SU-DHL-6 (cell line): ENCODE measurements around the gene ORAI3.

Source experiments
- H2AFZ ChIP-seq: fragments of 200-600 bp; sonication (generic); 2 replicates; pipeline ENCODE4 v1.6.1; 2014; ENCODE audit warnings: low read depth, mild to moderate bottlenecking, moderate library complexity, mixed read lengths, antibody characterized with exemption, low read length; ENCODE audit not compliant: severe bottlenecking
- H3F3A ChIP-seq: fragments of 200-600 bp; shearing (Covaris generic); 2 replicates; pipeline ENCODE4 v1.6.0; 2016; ENCODE audit warnings: antibody characterized with exemption, mild to moderate bottlenecking; ENCODE audit not compliant: insufficient read depth
- H3K27ac ChIP-seq: fragments of 200-600 bp; sonication (generic); 2 replicates; pipeline ENCODE4 v1.5.1; 2016; ENCODE audit warnings: low read depth, mild to moderate bottlenecking, low read length, moderate library complexity, mixed read lengths
- H3K27me3 ChIP-seq: fragments of 200-600 bp; sonication (generic), shearing (Covaris generic); 2 replicates; pipeline ENCODE4 v1.6.0; 2014; ENCODE audit warnings: mild to moderate bottlenecking, low read length
- H3K36me3 ChIP-seq: fragments of 200-600 bp; sonication (generic); 2 replicates; pipeline ENCODE4 v1.6.1; 2014; ENCODE audit warnings: mild to moderate bottlenecking, low read length, mixed read lengths
- H3K4me2 ChIP-seq: fragments of 300-600, 200-600 bp; shearing (Covaris generic), sonication (generic); 2 replicates; pipeline ENCODE4 v1.6.0; 2014; ENCODE audit warnings: low read length, low read depth, mild to moderate bottlenecking; ENCODE audit not compliant: poor library complexity, severe bottlenecking
- H3K4me3 ChIP-seq: fragments of 200-600 bp; sonication (generic); 2 replicates; pipeline ENCODE4 v1.5.1; 2014; ENCODE audit warnings: antibody characterized with exemption, low read length, mild to moderate bottlenecking, mixed read lengths; ENCODE audit not compliant: insufficient read depth, poor library complexity, severe bottlenecking
- H3K79me2 ChIP-seq: fragments of 200-600 bp; sonication (generic); 2 replicates; pipeline ENCODE4 v1.6.1; 2014; ENCODE audit warnings: mild to moderate bottlenecking, low read length, moderate library complexity; ENCODE audit not compliant: insufficient read depth
- H3K9ac ChIP-seq: fragments of 200-600 bp; sonication (generic); 2 replicates; pipeline ENCODE4 v1.7.0; 2014; ENCODE audit warnings: mild to moderate bottlenecking, low read length
- H3K9me2 ChIP-seq: fragments of 200-600 bp; sonication (generic); replicated peaks from 2 replicates; pipeline ENCODE4 v1.6.1; 2014; ENCODE audit warnings: low read length; ENCODE audit not compliant: insufficient read depth
- H3K9me3 ChIP-seq: fragments of 200-600 bp; sonication (generic); 2 replicates; pipeline ENCODE4 v1.6.1; 2014; ENCODE audit warnings: low read length, mixed read lengths; ENCODE audit not compliant: insufficient read depth
- H4K20me1 ChIP-seq: fragments of 200-600 bp; sonication (generic); 2 replicates; pipeline ENCODE4 v1.6.1; 2014; ENCODE audit warnings: low read depth, mild to moderate bottlenecking, antibody characterized with exemption, low read length, moderate library complexity, mixed read lengths
- EZH2phosphoT487 ChIP-seq: fragments of 200-600 bp; sonication (generic), shearing (Covaris generic); conservative IDR thresholded peaks from 2 replicates; pipeline ENCODE4 v1.6.1; 2018; ENCODE audit warnings: mild to moderate bottlenecking, antibody characterized with exemption, low read length, moderate library complexity, mixed read lengths
- TF ChIP-seq, protein P1 (sequence below): fragments of 200-600 bp; sonication (generic); IDR thresholded peaks from one replicate; pipeline ENCODE4 v1.5.1; 2017; ENCODE audit warnings: antibody characterized with exemption, mild to moderate bottlenecking, low read length, moderate library complexity; ENCODE audit not compliant: insufficient read depth, poor library complexity, severe bottlenecking

Gene ORAI3

GRCh38 chr16:30967795-30968194, 18.9 kb downstream of the ORAI3 start:
- Histone ChIP-seq H3K79me2 (no peaks in the 10 kb centered on the region), H3K27me3 (no peaks in the 10 kb centered on the region), H2AFZ (no peak overlapping the region), H3K9me2 (no peaks in the 10 kb centered on the region), H4K20me1 (no peaks in the 10 kb centered on the region), H3K9ac (no peak overlapping the region), H3K27ac (no peak overlapping the region), H3K4me3 (no peak overlapping the region), H3F3A (no peaks in the 10 kb centered on the region), H3K36me3 (peaks cover 2% of the 10 kb centered on the region; the same call in 1 of the 2 replicates), H3K4me2 (no peak overlapping the region), H3K9me3 (no peaks in the 10 kb centered on the region)
- TF ChIP-seq EZH2phosphoT487 = no peak
- TF ChIP-seq, protein P1, sequence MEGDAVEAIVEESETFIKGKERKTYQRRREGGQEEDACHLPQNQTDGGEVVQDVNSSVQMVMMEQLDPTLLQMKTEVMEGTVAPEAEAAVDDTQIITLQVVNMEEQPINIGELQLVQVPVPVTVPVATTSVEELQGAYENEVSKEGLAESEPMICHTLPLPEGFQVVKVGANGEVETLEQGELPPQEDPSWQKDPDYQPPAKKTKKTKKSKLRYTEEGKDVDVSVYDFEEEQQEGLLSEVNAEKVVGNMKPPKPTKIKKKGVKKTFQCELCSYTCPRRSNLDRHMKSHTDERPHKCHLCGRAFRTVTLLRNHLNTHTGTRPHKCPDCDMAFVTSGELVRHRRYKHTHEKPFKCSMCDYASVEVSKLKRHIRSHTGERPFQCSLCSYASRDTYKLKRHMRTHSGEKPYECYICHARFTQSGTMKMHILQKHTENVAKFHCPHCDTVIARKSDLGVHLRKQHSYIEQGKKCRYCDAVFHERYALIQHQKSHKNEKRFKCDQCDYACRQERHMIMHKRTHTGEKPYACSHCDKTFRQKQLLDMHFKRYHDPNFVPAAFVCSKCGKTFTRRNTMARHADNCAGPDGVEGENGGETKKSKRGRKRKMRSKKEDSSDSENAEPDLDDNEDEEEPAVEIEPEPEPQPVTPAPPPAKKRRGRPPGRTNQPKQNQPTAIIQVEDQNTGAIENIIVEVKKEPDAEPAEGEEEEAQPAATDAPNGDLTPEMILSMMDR = no peak

DNA sequence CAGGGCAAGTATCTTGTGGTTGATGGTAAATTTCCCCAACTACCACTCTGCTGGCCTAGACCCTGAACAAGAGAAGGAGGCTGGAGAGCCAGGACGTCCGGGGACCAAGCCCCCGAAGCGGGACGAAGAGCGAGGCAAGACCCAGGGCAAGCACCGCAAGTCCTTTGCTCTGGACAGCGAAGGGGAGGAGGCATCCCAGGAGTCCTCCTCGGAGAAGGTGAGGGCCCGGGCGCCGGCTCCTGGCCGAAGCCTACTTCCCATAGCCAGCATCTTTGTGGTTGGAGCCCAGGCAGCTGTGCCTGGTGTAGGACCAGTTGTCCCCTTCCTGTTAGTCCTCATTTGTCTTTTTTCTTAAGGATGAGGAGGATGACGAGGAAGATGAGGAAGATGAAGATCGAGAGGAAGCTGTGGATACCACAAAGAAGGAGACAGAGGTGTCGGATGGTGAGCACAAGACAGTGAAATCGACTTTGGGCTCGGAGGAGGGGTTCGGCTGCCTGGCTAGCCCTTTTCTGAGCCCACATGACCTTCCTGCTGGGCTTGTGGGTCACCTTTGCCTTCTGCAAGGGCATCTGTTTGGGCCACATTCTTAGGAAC, 20.5 kb downstream of the ORAI3 start:
- no peak overlapping the region for H3K9ac ChIP-seq
- 0 out of 2 replicates have a peak, but pooled peaks cover 2% of the 10 kb centered on the region for H3K36me3 ChIP-seq
- no peak overlapping the region for H3K27ac ChIP-seq
- no peaks in the 10 kb centered on the region for H3K9me2 ChIP-seq
- no peaks in the 10 kb centered on the region for H3F3A ChIP-seq
- H2AFZ ChIP-seq = no peak overlapping the region
- H4K20me1 ChIP-seq = no peaks in the 10 kb centered on the region
- H3K9me3 ChIP-seq = no peaks in the 10 kb centered on the region
- no peaks in the 10 kb centered on the region for H3K79me2 ChIP-seq
- H3K4me2 ChIP-seq = no peak overlapping the region
- H3K4me3 ChIP-seq = no peak overlapping the region
- no peaks in the 10 kb centered on the region for H3K27me3 ChIP-seq
- no peak for TF ChIP-seq EZH2phosphoT487
- TF ChIP-seq, protein P1 = no peak

GRCh38 chr16:30971298-30971697, 22.4 kb downstream of the ORAI3 start:
- H3K27ac ChIP-seq = no peak overlapping the region
- no peak overlapping the region for H3K9ac ChIP-seq
- 0 out of 2 replicates have a peak, but pooled peaks cover 2% of the 10 kb centered on the region for H3K36me3 ChIP-seq
- H3K27me3 ChIP-seq = no peaks in the 10 kb centered on the region
- no peak overlapping the region for H3K4me3 ChIP-seq
- H3K9me2 ChIP-seq = no peaks in the 10 kb centered on the region
- H3K79me2 ChIP-seq = no peaks in the 10 kb centered on the region
- TF ChIP-seq EZH2phosphoT487 = no peak
- TF ChIP-seq, protein P1 = no peak
- H3F3A ChIP-seq = no peaks in the 10 kb centered on the region
- H3K9me3 ChIP-seq = no peaks in the 10 kb centered on the region
- H4K20me1 ChIP-seq = no peaks in the 10 kb centered on the region
- H2AFZ ChIP-seq = no peak overlapping the region
- no peak overlapping the region for H3K4me2 ChIP-seq
